WTC11 (cell line): ENCODE data around the gene MED4. TPM values are rescaled to one million over a fixed set of nuclear protein-coding genes. Genes with fewer than 3 reads are reported as not detected.

Source experiments
- AR ChIP-seq: fragments of 250-450 bp; sonication (Bioruptor Pico); IDR thresholded peaks from 2 replicates; pipeline ENCODE4 v1.9.0; 2021; ENCODE audit warnings: mild to moderate bottlenecking
- ARID4B ChIP-seq: sonication (generic); formaldehyde crosslinking; IDR thresholded peaks from 2 replicates; pipeline ENCODE4 v1.8.0; 2023; ENCODE audit warnings: missing genetic modification reagents, mild to moderate bottlenecking, borderline replicate concordance
- E2F1 ChIP-seq: sonication (generic); formaldehyde crosslinking; IDR thresholded peaks from 2 replicates; pipeline ENCODE4 v1.8.0; 2022; ENCODE audit warnings: mild to moderate bottlenecking, missing genetic modification reagents
- E2F5 ChIP-seq: sonication (generic); formaldehyde crosslinking; IDR thresholded peaks from 2 replicates; pipeline ENCODE4 v1.8.1; 2022; ENCODE audit warnings: mild to moderate bottlenecking, moderate library complexity, missing genetic modification reagents
- ELF4 ChIP-seq: sonication (generic); formaldehyde crosslinking; IDR thresholded peaks from 2 replicates; pipeline ENCODE4 v1.8.1; 2022; ENCODE audit warnings: low read depth, mild to moderate bottlenecking, moderate library complexity, missing genetic modification reagents
- FOXP1 ChIP-seq: sonication (generic); formaldehyde crosslinking; IDR thresholded peaks from 2 replicates; pipeline ENCODE4 v1.8.0; 2022; ENCODE audit warnings: missing genetic modification reagents, mild to moderate bottlenecking, moderate library complexity, borderline replicate concordance
- GTF2I ChIP-seq: fragments of 250-450 bp; sonication (Bioruptor Pico); conservative IDR thresholded peaks from 2 replicates; pipeline ENCODE4 v1.4.0; 2021; ENCODE audit warnings: mild to moderate bottlenecking
- MLX ChIP-seq: sonication (generic); formaldehyde crosslinking; IDR thresholded peaks from 2 replicates; pipeline ENCODE4 v1.8.1; 2023; ENCODE audit warnings: mild to moderate bottlenecking, missing genetic modification reagents, moderate library complexity
- MXD4 ChIP-seq: fragments of 250-450 bp; sonication (Bioruptor Pico); IDR thresholded peaks from 2 replicates; pipeline ENCODE4 v1.8.0; 2021; ENCODE audit warnings: mild to moderate bottlenecking, moderate library complexity, borderline replicate concordance
- RORB ChIP-seq: fragments of 250-450 bp; sonication (Bioruptor Pico); IDR thresholded peaks from 2 replicates; pipeline ENCODE4 v1.9.0; 2021; ENCODE audit warnings: mild to moderate bottlenecking
- ZBTB43 ChIP-seq: sonication (generic); formaldehyde crosslinking; IDR thresholded peaks from 2 replicates; pipeline ENCODE4 v1.8.1; 2023; ENCODE audit warnings: mild to moderate bottlenecking, missing genetic modification reagents
- ZNF138 ChIP-seq: sonication (generic); formaldehyde crosslinking; conservative IDR thresholded peaks from 2 replicates; pipeline ENCODE4 v1.8.1; 2022; ENCODE audit warnings: mild to moderate bottlenecking, moderate library complexity, missing genetic modification reagents
- ZNF263 ChIP-seq: sonication (generic); formaldehyde crosslinking; IDR thresholded peaks from 2 replicates; pipeline ENCODE4 v1.8.1; 2022; ENCODE audit warnings: low read depth, mild to moderate bottlenecking, moderate library complexity, missing genetic modification reagents
- ZNF423 ChIP-seq: fragments of 250-450 bp; sonication (Bioruptor Pico); IDR thresholded peaks from 2 replicates; pipeline ENCODE4 v2.1.2; 2022; ENCODE audit warnings: mild to moderate bottlenecking, moderate library complexity
- ZSCAN18 ChIP-seq: fragments of 250-450 bp; sonication (Bioruptor Pico); IDR thresholded peaks from 2 replicates; pipeline ENCODE4 v2.1.2; 2022; ENCODE audit warnings: mild to moderate bottlenecking, moderate library complexity
- total RNA-seq: library from RNA; stranded (reverse); gene quantifications from 3 replicates; pipeline ENCODE4 v1.2.3, GENCODE V29; 2021
- TF ChIP-seq, protein P1 (sequence below): sonication (generic); formaldehyde crosslinking; IDR thresholded peaks from 2 replicates; pipeline ENCODE4 v1.8.0; 2022; ENCODE audit warnings: mild to moderate bottlenecking, missing genetic modification reagents
- TF ChIP-seq, protein P2 (sequence below): sonication (generic); formaldehyde crosslinking; IDR thresholded peaks from 2 replicates; pipeline ENCODE4 v1.8.1; 2022; ENCODE audit warnings: missing genetic modification reagents, borderline replicate concordance
- TF ChIP-seq, protein P3 (sequence below): sonication (generic); formaldehyde crosslinking; IDR thresholded peaks from 2 replicates; pipeline ENCODE4 v1.8.0; 2023; ENCODE audit warnings: missing genetic modification reagents
- TF ChIP-seq, protein P4 (sequence below): fragments of 200-600 bp; IDR thresholded peaks from 2 replicates; pipeline ENCODE4 v1.8.0; 2022; ENCODE audit warnings: antibody characterized with exemption

The MED4 gene
- total RNA-seq, 1 experiment from 2014 or later = 48.1 TPM

DNA sequence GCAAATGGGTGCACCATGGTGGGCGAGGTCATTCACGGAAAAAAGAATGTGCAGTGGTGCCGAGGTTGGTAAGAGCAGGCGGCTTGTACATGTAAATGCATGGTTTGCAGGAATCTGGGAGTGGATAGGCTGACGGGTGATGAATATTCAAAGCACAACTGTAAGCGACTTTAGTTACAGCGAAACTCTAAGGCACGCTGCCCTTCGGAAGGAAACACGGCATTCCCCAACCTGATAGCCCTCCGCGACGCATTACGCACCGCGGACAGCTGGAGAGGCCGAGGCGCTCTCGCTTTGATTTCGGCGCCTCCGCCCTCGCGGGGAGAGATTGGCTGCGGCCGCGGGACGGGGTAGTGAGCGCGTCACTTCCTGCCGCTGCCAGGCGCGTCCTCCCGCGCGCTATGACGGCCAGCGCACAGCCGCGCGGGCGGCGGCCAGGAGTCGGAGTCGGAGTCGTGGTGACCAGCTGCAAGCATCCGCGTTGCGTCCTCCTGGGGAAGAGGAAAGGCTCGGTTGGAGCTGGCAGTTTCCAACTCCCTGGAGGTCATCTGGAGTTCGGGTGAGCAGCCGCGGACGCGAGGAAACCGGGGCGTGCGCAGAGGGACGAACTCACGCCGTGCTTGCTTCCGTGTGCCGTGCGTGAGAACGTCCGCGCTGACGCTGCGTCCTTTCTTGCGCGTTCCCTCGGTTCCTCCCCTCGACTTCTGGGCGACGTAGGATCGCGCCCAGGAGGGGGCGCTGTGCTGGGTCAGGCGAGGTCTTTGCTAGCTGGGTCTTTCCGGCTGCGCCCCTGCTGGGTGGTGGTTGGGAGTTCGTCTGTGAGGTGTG, 57.3 kb downstream of the MED4 start, which contains the start of gene NUDT15 (continued):
- TF ChIP-seq ARID4B (CRISPR knock-in tag) (peak; percentile 89), ZNF263 (CRISPR knock-in tag) (no peak), RORB (CRISPR knock-in tag) (no peak), ZNF423 (CRISPR knock-in tag) (no peak), E2F1 (CRISPR knock-in tag) (peak; percentile 87; the same call in 1 of the 2 replicates), ZNF138 (CRISPR knock-in tag) (peak; percentile 96), AR (CRISPR knock-in tag) (peak; percentile 72; the same call in 1 of the 2 replicates), ZBTB43 (CRISPR knock-in tag) (peak; percentile 93), MLX (CRISPR knock-in tag) (no peak), ELF4 (CRISPR knock-in tag) (no peak; the same call in 1 of the 2 replicates), E2F5 (CRISPR knock-in tag) (peak; percentile 96), MXD4 (CRISPR knock-in tag) (no peak), ZSCAN18 (CRISPR knock-in tag) (no peak), FOXP1 (CRISPR knock-in tag) (peak; percentile 97), GTF2I (CRISPR knock-in tag) (no peak)
- TF ChIP-seq, protein P1, sequence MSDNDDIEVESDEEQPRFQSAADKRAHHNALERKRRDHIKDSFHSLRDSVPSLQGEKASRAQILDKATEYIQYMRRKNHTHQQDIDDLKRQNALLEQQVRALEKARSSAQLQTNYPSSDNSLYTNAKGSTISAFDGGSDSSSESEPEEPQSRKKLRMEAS = peak; percentile 97
- TF ChIP-seq, protein P2, sequence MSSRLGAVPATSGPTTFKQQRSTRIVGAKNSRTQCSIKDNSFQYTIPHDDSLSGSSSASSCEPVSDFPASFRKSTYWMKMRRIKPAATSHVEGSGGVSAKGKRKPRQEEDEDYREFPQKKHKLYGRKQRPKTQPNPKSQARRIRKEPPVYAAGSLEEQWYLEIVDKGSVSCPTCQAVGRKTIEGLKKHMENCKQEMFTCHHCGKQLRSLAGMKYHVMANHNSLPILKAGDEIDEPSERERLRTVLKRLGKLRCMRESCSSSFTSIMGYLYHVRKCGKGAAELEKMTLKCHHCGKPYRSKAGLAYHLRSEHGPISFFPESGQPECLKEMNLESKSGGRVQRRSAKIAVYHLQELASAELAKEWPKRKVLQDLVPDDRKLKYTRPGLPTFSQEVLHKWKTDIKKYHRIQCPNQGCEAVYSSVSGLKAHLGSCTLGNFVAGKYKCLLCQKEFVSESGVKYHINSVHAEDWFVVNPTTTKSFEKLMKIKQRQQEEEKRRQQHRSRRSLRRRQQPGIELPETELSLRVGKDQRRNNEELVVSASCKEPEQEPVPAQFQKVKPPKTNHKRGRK (CRISPR knock-in tag) = 0 out of 2 replicates have a peak, but pooled peaks have one; percentile 39
- TF ChIP-seq, protein P3, sequence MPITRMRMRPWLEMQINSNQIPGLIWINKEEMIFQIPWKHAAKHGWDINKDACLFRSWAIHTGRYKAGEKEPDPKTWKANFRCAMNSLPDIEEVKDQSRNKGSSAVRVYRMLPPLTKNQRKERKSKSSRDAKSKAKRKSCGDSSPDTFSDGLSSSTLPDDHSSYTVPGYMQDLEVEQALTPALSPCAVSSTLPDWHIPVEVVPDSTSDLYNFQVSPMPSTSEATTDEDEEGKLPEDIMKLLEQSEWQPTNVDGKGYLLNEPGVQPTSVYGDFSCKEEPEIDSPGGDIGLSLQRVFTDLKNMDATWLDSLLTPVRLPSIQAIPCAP (CRISPR knock-in tag) = peak; percentile 71; the same call in 1 of the 2 replicates
- TF ChIP-seq, protein P4, sequence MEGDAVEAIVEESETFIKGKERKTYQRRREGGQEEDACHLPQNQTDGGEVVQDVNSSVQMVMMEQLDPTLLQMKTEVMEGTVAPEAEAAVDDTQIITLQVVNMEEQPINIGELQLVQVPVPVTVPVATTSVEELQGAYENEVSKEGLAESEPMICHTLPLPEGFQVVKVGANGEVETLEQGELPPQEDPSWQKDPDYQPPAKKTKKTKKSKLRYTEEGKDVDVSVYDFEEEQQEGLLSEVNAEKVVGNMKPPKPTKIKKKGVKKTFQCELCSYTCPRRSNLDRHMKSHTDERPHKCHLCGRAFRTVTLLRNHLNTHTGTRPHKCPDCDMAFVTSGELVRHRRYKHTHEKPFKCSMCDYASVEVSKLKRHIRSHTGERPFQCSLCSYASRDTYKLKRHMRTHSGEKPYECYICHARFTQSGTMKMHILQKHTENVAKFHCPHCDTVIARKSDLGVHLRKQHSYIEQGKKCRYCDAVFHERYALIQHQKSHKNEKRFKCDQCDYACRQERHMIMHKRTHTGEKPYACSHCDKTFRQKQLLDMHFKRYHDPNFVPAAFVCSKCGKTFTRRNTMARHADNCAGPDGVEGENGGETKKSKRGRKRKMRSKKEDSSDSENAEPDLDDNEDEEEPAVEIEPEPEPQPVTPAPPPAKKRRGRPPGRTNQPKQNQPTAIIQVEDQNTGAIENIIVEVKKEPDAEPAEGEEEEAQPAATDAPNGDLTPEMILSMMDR = peak; percentile 96
